ENCODE measurements around the gene NTRK3.

GRCh38 chr15:87910301-87910700 lies 346.2 kb downstream of the NTRK3 start:
- TF ChIP-seq CTCF (IDR thresholded peaks at IDR 0.05): no peak
- no peak for TF ChIP-seq POLR2A (IDR thresholded peaks at IDR 0.05)
